HepG2 (cell line): ENCODE measurements around the gene TOMM40L. TPM values are rescaled to one million over a fixed set of nuclear protein-coding genes. Genes with fewer than 3 reads are reported as not detected.
A peak's percentile ranks its signal among the peaks of the same experiment; 100 is the strongest.

Experiments
- CHCHD3 ChIP-seq: sonication (generic); formaldehyde crosslinking; IDR thresholded peaks from 2 replicates; pipeline ENCODE4 v1.8.0; 2022; ENCODE audit warnings: mild to moderate bottlenecking, missing genetic modification reagents, moderate library complexity
- EP300 ChIP-seq, 3 experiments: sonication (generic) in 1 of 3; formaldehyde crosslinking in 1 of 3; IDR thresholded peaks; 2 replicates each; pipeline versions ENCODE4 v1.5.1 to v1.6.1; 2011 to 2020; ENCODE audit warnings: low read depth in 2 of 3, low read length in 2 of 3, borderline replicate concordance in 1 of 3, improper control_type of control experiment in 1 of 3, mild to moderate bottlenecking in 1 of 3, missing genetic modification reagents in 1 of 3, moderate library complexity in 1 of 3
- FLYWCH1 ChIP-seq: sonication (generic); formaldehyde crosslinking; IDR thresholded peaks from 2 replicates; pipeline ENCODE4 v1.8.1; 2023; ENCODE audit warnings: mild to moderate bottlenecking, missing genetic modification reagents
- FOXK1 ChIP-seq: sonication (generic); formaldehyde crosslinking; IDR thresholded peaks from 2 replicates; pipeline ENCODE4 v1.4.0; 2020; ENCODE audit warnings: low read depth, missing genetic modification reagents, borderline replicate concordance
- KLF9 ChIP-seq: IDR thresholded peaks from 2 replicates; pipeline ENCODE4 v1.6.1; 2016; ENCODE audit warnings: low read depth
- MBD4 ChIP-seq: IDR thresholded peaks from 2 replicates; pipeline ENCODE4 v1.6.1; 2012; ENCODE audit warnings: low read length, inconsistent platforms, borderline replicate concordance
- NFE2L1 ChIP-seq: sonication (generic); formaldehyde crosslinking; IDR thresholded peaks from 2 replicates; pipeline ENCODE4 v1.4.0; 2020; ENCODE audit warnings: missing genetic modification reagents, mild to moderate bottlenecking, borderline replicate concordance
- NFE2L2 ChIP-seq: fragments of 150-350 bp; IDR thresholded peaks from 2 replicates; pipeline ENCODE4 v1.6.1; 2014; ENCODE audit warnings: low read length
- PITX1 ChIP-seq: sonication (generic); formaldehyde crosslinking; IDR thresholded peaks from 2 replicates; pipeline ENCODE4 v1.5.1; 2020; ENCODE audit warnings: mild to moderate bottlenecking, missing genetic modification reagents
- SSRP1 ChIP-seq: IDR thresholded peaks from 2 replicates; pipeline ENCODE4 v1.6.1; 2016; ENCODE audit warnings: control low read depth
- ZFYVE20 ChIP-seq: sonication (generic); formaldehyde crosslinking; IDR thresholded peaks from 2 replicates; pipeline ENCODE4 v1.8.0; 2023; ENCODE audit warnings: low read depth, mild to moderate bottlenecking, moderate library complexity, missing genetic modification reagents, borderline replicate concordance
- ZNF235 ChIP-seq: sonication (generic); formaldehyde crosslinking; IDR thresholded peaks from 2 replicates; pipeline ENCODE4 v1.8.1; 2023; ENCODE audit warnings: mild to moderate bottlenecking, missing genetic modification reagents, borderline replicate concordance
- ZNF337 ChIP-seq: sonication (generic); formaldehyde crosslinking; IDR thresholded peaks from 2 replicates; pipeline ENCODE4 v1.5.1; 2020; ENCODE audit warnings: missing genetic modification reagents, low read depth, mild to moderate bottlenecking, borderline replicate concordance
- ZNF563 ChIP-seq: sonication (generic); formaldehyde crosslinking; IDR thresholded peaks from 2 replicates; pipeline ENCODE4 v1.8.0; 2022; ENCODE audit warnings: mild to moderate bottlenecking, moderate library complexity, missing genetic modification reagents
- ZNF564 ChIP-seq: sonication (generic); formaldehyde crosslinking; IDR thresholded peaks from 2 replicates; pipeline ENCODE4 v1.8.1; 2023; ENCODE audit warnings: mild to moderate bottlenecking, missing genetic modification reagents
- ZNF577 ChIP-seq: sonication (generic); formaldehyde crosslinking; IDR thresholded peaks from 2 replicates; pipeline ENCODE4 v1.4.0; 2020; ENCODE audit warnings: mild to moderate bottlenecking, low read depth, missing genetic modification reagents, borderline replicate concordance
- ZNF605 ChIP-seq: sonication (generic); formaldehyde crosslinking; IDR thresholded peaks from 2 replicates; pipeline ENCODE4 v1.8.0; 2022; ENCODE audit warnings: mild to moderate bottlenecking, missing genetic modification reagents
- ZNF883 ChIP-seq: sonication (generic); formaldehyde crosslinking; IDR thresholded peaks from 2 replicates; pipeline ENCODE4 v1.5.1; 2020; ENCODE audit warnings: mild to moderate bottlenecking, missing genetic modification reagents; ENCODE audit errors: not compliant biosample characterization
- ZSCAN30 ChIP-seq: sonication (generic); formaldehyde crosslinking; IDR thresholded peaks from 2 replicates; pipeline ENCODE4 v1.5.0; 2020; ENCODE audit warnings: mild to moderate bottlenecking, missing genetic modification reagents
- polyA plus RNA-seq, 8 experiments: library from polyadenylated mRNA; depleted of rRNA in 3 of 8; stranded (reverse) in 7 of 8; unstranded in 1 of 8; fragments of >200 nt; fragmentation: Illumina TruSeq in 4 of 8; extraction: Trizol in 4 of 8; gene quantifications; 2 replicates each; pipeline versions ENCODE4 v1.2.1 to v1.2.3, GENCODE V29; 2011 to 2016; ENCODE audit warnings: low read depth in 4 of 8, missing spikeins in 1 of 8, mixed read lengths in 1 of 8; ENCODE audit not compliant: insufficient read depth in 1 of 8
- total RNA-seq, 5 experiments: library from RNA; depleted of rRNA; stranded (reverse); fragments of >200 nt; fragmentation: Illumina TruSeq; extraction: Trizol; gene quantifications; 2 replicates each; pipeline ENCODE4 v1.2.3, GENCODE V29; 2016; ENCODE audit warnings: low read depth in 1 of 5
- TF ChIP-seq, protein P1 (sequence below): sonication (generic); formaldehyde crosslinking; IDR thresholded peaks from 2 replicates; pipeline ENCODE4 v1.8.0; 2022; ENCODE audit warnings: missing genetic modification reagents, mild to moderate bottlenecking, inconsistent platforms, borderline replicate concordance
- TF ChIP-seq, protein P2 (sequence below): sonication (generic); formaldehyde crosslinking; conservative IDR thresholded peaks from 2 replicates; pipeline ENCODE4 v1.4.0; 2020; ENCODE audit warnings: missing genetic modification reagents
- TF ChIP-seq, protein P3 (sequence below): sonication (generic); formaldehyde crosslinking; IDR thresholded peaks from 2 replicates; pipeline ENCODE4 v1.4.0; 2020; ENCODE audit warnings: mild to moderate bottlenecking, missing genetic modification reagents
- TF ChIP-seq, protein P4 (sequence below): sonication (generic); formaldehyde crosslinking; IDR thresholded peaks from 2 replicates; pipeline ENCODE4 v1.4.0; 2020; ENCODE audit warnings: missing genetic modification reagents
- TF ChIP-seq, protein P5 (sequence below): sonication (generic); formaldehyde crosslinking; IDR thresholded peaks from 2 replicates; pipeline ENCODE4 v1.8.0; 2023; ENCODE audit warnings: mild to moderate bottlenecking, missing genetic modification reagents

The TOMM40L gene
- total and polyA plus RNA-seq, 2 of the 13 experiments (the other 11 are each of a cell fraction or from before 2014, with no cell fraction given) = 14.1 to 26.2 TPM

DNA sequence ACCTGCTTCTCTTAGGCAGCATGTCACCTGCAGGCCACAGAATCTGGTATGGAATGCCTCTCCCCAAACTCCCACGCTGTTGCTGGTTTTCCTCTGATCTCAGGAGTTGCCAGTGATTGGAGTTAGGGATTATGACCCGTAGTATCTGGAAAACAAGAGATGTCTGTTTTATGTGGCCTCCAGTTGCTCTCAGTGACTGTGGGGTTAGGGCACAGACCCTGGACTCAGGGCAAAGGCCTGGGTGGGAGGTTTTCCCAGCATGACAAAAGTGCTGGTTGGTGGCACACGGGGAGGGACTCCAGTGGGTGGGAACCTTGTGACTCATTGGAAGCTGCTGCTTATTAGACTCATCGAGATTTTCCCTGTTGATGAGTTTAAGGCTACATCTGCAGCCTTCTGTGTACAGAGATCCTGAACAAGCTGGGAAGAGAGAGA, 12.2 kb downstream of the TOMM40L start, which contains the start of gene NR1I3 (continued):
- TF ChIP-seq NFE2L1 (CRISPR knock-in tag) = no peak
- TF ChIP-seq CHCHD3 = no peak
- TF ChIP-seq ZNF564 (CRISPR knock-in tag) = no peak
- no peak for TF ChIP-seq MBD4
- TF ChIP-seq FOXK1 (CRISPR knock-in tag) = peak; percentile 30; the same call in 1 of the 2 replicates
- TF ChIP-seq EP300 (IDR thresholded peaks at IDR 0.05; ENCODE audit: low read depth in 2 of 2, low read length in 2 of 2) = peak; percentile 44 to 81; a peak in 3 of 4 replicates
- no peak for TF ChIP-seq EP300 (CRISPR knock-in tag; IDR thresholded peaks at IDR 0.05; ENCODE audit: borderline replicate concordance)
- TF ChIP-seq, protein P1, sequence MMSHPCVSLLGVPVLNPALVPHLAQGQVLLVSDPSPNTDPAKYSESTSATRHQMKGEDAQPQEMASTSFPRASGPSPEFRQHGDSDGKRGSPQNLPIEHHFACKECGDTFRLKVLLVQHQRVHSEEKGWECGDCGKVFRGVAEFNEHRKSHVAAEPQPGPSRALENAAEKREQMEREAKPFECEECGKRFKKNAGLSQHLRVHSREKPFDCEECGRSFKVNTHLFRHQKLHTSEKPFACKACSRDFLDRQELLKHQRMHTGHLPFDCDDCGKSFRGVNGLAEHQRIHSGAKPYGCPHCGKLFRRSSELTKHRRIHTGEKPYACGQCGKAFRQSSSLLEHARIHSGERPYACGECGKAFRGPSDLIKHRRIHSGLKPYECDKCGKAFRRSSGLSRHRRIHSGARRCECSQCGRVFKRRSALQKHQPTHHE (CRISPR knock-in tag) = no peak
- no peak for TF ChIP-seq SSRP1 (CRISPR knock-in tag)
- TF ChIP-seq ZNF605 (CRISPR knock-in tag) = 0 out of 2 replicates have a peak, but pooled peaks have one; percentile 46
- TF ChIP-seq, protein P2, sequence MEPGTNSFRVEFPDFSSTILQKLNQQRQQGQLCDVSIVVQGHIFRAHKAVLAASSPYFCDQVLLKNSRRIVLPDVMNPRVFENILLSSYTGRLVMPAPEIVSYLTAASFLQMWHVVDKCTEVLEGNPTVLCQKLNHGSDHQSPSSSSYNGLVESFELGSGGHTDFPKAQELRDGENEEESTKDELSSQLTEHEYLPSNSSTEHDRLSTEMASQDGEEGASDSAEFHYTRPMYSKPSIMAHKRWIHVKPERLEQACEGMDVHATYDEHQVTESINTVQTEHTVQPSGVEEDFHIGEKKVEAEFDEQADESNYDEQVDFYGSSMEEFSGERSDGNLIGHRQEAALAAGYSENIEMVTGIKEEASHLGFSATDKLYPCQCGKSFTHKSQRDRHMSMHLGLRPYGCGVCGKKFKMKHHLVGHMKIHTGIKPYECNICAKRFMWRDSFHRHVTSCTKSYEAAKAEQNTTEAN (CRISPR knock-in tag) = no peak
- TF ChIP-seq ZNF235 (CRISPR knock-in tag) = no peak
- no peak for TF ChIP-seq ZFYVE20 (CRISPR knock-in tag)
- no peak for TF ChIP-seq ZNF883 (CRISPR knock-in tag)
- TF ChIP-seq ZNF337 = no peak
- TF ChIP-seq, protein P3, sequence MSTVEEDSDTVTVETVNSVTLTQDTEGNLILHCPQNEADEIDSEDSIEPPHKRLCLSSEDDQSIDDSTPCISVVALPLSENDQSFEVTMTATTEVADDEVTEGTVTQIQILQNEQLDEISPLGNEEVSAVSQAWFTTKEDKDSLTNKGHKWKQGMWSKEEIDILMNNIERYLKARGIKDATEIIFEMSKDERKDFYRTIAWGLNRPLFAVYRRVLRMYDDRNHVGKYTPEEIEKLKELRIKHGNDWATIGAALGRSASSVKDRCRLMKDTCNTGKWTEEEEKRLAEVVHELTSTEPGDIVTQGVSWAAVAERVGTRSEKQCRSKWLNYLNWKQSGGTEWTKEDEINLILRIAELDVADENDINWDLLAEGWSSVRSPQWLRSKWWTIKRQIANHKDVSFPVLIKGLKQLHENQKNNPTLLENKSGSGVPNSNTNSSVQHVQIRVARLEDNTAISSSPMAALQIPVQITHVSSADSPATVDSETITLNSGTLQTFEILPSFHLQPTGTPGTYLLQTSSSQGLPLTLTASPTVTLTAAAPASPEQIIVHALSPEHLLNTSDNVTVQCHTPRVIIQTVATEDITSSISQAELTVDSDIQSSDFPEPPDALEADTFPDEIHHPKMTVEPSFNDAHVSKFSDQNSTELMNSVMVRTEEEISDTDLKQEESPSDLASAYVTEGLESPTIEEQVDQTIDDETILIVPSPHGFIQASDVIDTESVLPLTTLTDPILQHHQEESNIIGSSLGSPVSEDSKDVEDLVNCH (CRISPR knock-in tag) = no peak
- TF ChIP-seq ZNF563 = no peak
- TF ChIP-seq, protein P4, sequence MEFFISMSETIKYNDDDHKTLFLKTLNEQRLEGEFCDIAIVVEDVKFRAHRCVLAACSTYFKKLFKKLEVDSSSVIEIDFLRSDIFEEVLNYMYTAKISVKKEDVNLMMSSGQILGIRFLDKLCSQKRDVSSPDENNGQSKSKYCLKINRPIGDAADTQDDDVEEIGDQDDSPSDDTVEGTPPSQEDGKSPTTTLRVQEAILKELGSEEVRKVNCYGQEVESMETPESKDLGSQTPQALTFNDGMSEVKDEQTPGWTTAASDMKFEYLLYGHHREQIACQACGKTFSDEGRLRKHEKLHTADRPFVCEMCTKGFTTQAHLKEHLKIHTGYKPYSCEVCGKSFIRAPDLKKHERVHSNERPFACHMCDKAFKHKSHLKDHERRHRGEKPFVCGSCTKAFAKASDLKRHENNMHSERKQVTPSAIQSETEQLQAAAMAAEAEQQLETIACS (CRISPR knock-in tag) = no peak
- TF ChIP-seq KLF9 (CRISPR knock-in tag) = no peak
- peak; percentile 85 for TF ChIP-seq PITX1 (CRISPR knock-in tag)
- TF ChIP-seq ZSCAN30 = no peak
- no peak for TF ChIP-seq NFE2L2
- no peak for TF ChIP-seq ZNF577 (CRISPR knock-in tag)
- no peak for TF ChIP-seq FLYWCH1 (CRISPR knock-in tag)
- TF ChIP-seq, protein P5, sequence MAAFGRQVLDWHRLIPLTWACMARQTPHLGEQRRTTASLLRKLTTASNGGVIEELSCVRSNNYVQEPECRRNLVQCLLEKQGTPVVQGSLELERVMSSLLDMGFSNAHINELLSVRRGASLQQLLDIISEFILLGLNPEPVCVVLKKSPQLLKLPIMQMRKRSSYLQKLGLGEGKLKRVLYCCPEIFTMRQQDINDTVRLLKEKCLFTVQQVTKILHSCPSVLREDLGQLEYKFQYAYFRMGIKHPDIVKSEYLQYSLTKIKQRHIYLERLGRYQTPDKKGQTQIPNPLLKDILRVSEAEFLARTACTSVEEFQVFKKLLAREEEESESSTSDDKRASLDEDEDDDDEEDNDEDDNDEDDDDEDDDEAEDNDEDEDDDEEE (CRISPR knock-in tag) = no peak
